ENCODE results near the gene MAD2L2. TPM values are rescaled to one million over a fixed set of nuclear protein-coding genes. Genes with fewer than 3 reads are reported as not detected.

MAD2L2 gene
- total and polyA plus RNA-seq, 9 of the 15 experiments (the other 6 are each of a cell fraction or from before 2014, with no cell fraction given) = 12.4 to 286 (median 143) TPM

DNA sequence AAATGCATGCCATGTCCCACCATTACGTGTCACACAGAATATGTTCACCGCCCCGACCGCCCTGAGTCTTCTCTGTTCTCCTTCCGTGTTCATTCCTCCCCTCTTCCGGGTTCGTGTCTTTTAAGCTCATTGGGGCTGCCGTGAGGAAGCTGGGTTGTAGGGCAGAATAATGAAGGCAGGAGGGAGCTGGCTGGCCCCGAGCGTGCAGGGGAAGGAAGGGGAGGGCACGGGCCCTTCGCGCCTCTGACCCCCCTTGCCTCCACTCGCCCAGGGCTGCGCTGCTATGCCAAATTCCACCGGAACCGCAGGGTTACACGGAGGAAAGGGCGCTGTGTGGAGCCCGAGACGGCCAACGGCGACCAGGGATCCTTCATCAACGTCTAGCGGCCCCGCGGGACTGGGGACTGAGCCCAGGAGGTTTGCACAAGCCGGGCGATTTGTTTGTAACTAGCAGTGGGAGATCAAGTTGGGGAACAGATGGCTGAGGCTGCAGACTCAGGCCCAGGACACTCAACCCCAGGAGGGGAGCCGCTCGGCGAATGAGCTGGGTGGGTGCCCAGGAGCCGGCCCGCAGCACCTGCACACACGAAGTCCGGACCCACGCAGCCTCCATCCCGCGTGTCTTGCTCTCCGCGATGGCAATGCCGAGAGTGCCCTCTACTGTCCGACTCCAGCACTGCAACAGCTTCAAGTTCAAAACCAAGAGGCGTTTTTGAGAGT lies 38.5 kb upstream of the MAD2L2 start (continued):
- TF ChIP-seq, protein P1, sequence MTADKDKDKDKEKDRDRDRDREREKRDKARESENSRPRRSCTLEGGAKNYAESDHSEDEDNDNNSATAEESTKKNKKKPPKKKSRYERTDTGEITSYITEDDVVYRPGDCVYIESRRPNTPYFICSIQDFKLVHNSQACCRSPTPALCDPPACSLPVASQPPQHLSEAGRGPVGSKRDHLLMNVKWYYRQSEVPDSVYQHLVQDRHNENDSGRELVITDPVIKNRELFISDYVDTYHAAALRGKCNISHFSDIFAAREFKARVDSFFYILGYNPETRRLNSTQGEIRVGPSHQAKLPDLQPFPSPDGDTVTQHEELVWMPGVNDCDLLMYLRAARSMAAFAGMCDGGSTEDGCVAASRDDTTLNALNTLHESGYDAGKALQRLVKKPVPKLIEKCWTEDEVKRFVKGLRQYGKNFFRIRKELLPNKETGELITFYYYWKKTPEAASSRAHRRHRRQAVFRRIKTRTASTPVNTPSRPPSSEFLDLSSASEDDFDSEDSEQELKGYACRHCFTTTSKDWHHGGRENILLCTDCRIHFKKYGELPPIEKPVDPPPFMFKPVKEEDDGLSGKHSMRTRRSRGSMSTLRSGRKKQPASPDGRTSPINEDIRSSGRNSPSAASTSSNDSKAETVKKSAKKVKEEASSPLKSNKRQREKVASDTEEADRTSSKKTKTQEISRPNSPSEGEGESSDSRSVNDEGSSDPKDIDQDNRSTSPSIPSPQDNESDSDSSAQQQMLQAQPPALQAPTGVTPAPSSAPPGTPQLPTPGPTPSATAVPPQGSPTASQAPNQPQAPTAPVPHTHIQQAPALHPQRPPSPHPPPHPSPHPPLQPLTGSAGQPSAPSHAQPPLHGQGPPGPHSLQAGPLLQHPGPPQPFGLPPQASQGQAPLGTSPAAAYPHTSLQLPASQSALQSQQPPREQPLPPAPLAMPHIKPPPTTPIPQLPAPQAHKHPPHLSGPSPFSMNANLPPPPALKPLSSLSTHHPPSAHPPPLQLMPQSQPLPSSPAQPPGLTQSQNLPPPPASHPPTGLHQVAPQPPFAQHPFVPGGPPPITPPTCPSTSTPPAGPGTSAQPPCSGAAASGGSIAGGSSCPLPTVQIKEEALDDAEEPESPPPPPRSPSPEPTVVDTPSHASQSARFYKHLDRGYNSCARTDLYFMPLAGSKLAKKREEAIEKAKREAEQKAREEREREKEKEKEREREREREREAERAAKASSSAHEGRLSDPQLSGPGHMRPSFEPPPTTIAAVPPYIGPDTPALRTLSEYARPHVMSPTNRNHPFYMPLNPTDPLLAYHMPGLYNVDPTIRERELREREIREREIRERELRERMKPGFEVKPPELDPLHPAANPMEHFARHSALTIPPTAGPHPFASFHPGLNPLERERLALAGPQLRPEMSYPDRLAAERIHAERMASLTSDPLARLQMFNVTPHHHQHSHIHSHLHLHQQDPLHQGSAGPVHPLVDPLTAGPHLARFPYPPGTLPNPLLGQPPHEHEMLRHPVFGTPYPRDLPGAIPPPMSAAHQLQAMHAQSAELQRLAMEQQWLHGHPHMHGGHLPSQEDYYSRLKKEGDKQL (CRISPR knock-in tag; IDR thresholded peaks at IDR 0.05; ENCODE audit: borderline replicate concordance) = 0 out of 2 replicates have a peak, but pooled peaks have one; percentile 88
- TF ChIP-seq MYNN (IDR thresholded peaks at IDR 0.05) (0 out of 2 replicates have a peak, but pooled peaks have one; percentile 24), MYNN (CRISPR knock-in tag; IDR thresholded peaks at IDR 0.05) (no peak), STAT5A (IDR thresholded peaks at IDR 0.05; ENCODE audit: borderline replicate concordance, low read length) (no peak), NR2C2 (CRISPR knock-in tag; IDR thresholded peaks at IDR 0.05) (peak; percentile 75; the same call in 1 of the 2 replicates), NR2C2 (tag; IDR thresholded peaks at IDR 0.05) (no peak), SAFB (IDR thresholded peaks at IDR 0.05; ENCODE audit: borderline replicate concordance, low read depth, low read length) (peak; percentile 94), NRF1 (conservative IDR thresholded peaks at IDR 0.05 in 1 of 2, IDR thresholded peaks at IDR 0.05 in 1 of 2) (peak; percentile 38 to 58; a peak in 3 of 4 replicates)
- TF ChIP-seq, protein P2, sequence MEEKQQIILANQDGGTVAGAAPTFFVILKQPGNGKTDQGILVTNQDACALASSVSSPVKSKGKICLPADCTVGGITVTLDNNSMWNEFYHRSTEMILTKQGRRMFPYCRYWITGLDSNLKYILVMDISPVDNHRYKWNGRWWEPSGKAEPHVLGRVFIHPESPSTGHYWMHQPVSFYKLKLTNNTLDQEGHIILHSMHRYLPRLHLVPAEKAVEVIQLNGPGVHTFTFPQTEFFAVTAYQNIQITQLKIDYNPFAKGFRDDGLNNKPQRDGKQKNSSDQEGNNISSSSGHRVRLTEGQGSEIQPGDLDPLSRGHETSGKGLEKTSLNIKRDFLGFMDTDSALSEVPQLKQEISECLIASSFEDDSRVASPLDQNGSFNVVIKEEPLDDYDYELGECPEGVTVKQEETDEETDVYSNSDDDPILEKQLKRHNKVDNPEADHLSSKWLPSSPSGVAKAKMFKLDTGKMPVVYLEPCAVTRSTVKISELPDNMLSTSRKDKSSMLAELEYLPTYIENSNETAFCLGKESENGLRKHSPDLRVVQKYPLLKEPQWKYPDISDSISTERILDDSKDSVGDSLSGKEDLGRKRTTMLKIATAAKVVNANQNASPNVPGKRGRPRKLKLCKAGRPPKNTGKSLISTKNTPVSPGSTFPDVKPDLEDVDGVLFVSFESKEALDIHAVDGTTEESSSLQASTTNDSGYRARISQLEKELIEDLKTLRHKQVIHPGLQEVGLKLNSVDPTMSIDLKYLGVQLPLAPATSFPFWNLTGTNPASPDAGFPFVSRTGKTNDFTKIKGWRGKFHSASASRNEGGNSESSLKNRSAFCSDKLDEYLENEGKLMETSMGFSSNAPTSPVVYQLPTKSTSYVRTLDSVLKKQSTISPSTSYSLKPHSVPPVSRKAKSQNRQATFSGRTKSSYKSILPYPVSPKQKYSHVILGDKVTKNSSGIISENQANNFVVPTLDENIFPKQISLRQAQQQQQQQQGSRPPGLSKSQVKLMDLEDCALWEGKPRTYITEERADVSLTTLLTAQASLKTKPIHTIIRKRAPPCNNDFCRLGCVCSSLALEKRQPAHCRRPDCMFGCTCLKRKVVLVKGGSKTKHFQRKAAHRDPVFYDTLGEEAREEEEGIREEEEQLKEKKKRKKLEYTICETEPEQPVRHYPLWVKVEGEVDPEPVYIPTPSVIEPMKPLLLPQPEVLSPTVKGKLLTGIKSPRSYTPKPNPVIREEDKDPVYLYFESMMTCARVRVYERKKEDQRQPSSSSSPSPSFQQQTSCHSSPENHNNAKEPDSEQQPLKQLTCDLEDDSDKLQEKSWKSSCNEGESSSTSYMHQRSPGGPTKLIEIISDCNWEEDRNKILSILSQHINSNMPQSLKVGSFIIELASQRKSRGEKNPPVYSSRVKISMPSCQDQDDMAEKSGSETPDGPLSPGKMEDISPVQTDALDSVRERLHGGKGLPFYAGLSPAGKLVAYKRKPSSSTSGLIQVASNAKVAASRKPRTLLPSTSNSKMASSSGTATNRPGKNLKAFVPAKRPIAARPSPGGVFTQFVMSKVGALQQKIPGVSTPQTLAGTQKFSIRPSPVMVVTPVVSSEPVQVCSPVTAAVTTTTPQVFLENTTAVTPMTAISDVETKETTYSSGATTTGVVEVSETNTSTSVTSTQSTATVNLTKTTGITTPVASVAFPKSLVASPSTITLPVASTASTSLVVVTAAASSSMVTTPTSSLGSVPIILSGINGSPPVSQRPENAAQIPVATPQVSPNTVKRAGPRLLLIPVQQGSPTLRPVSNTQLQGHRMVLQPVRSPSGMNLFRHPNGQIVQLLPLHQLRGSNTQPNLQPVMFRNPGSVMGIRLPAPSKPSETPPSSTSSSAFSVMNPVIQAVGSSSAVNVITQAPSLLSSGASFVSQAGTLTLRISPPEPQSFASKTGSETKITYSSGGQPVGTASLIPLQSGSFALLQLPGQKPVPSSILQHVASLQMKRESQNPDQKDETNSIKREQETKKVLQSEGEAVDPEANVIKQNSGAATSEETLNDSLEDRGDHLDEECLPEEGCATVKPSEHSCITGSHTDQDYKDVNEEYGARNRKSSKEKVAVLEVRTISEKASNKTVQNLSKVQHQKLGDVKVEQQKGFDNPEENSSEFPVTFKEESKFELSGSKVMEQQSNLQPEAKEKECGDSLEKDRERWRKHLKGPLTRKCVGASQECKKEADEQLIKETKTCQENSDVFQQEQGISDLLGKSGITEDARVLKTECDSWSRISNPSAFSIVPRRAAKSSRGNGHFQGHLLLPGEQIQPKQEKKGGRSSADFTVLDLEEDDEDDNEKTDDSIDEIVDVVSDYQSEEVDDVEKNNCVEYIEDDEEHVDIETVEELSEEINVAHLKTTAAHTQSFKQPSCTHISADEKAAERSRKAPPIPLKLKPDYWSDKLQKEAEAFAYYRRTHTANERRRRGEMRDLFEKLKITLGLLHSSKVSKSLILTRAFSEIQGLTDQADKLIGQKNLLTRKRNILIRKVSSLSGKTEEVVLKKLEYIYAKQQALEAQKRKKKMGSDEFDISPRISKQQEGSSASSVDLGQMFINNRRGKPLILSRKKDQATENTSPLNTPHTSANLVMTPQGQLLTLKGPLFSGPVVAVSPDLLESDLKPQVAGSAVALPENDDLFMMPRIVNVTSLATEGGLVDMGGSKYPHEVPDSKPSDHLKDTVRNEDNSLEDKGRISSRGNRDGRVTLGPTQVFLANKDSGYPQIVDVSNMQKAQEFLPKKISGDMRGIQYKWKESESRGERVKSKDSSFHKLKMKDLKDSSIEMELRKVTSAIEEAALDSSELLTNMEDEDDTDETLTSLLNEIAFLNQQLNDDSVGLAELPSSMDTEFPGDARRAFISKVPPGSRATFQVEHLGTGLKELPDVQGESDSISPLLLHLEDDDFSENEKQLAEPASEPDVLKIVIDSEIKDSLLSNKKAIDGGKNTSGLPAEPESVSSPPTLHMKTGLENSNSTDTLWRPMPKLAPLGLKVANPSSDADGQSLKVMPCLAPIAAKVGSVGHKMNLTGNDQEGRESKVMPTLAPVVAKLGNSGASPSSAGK (IDR thresholded peaks at IDR 0.05) = peak; percentile 94
- TF ChIP-seq, protein P3, sequence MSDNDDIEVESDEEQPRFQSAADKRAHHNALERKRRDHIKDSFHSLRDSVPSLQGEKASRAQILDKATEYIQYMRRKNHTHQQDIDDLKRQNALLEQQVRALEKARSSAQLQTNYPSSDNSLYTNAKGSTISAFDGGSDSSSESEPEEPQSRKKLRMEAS (CRISPR knock-in tag; IDR thresholded peaks at IDR 0.05) = peak; percentile 97
